ENCODE results near the gene MED13L.

GRCh38 chr12:116323406-116324386 is 46.2 kb upstream of the MED13L start:
- no peak for TF ChIP-seq CTCF (IDR thresholded peaks at IDR 0.05)
- TF ChIP-seq POLR2AphosphoS5 (IDR thresholded peaks at IDR 0.05) = no peak
- no peak for TF ChIP-seq EP300 (IDR thresholded peaks at IDR 0.05; ENCODE audit: low read depth)
- TF ChIP-seq POLR2A (IDR thresholded peaks at IDR 0.05) = no peak

Measured in transverse colon (tissue), 4 donors.